IPS-NIHi7 (cell line): ENCODE data around the gene BST2.

ENCODE experiments used
- DNase-seq: peaks from one replicate; pipeline ENCODE4 v3.0.0; 2012; ENCODE audit warnings: mixed read lengths; ENCODE audit errors: extremely low spot score

BST2 gene

DNA sequence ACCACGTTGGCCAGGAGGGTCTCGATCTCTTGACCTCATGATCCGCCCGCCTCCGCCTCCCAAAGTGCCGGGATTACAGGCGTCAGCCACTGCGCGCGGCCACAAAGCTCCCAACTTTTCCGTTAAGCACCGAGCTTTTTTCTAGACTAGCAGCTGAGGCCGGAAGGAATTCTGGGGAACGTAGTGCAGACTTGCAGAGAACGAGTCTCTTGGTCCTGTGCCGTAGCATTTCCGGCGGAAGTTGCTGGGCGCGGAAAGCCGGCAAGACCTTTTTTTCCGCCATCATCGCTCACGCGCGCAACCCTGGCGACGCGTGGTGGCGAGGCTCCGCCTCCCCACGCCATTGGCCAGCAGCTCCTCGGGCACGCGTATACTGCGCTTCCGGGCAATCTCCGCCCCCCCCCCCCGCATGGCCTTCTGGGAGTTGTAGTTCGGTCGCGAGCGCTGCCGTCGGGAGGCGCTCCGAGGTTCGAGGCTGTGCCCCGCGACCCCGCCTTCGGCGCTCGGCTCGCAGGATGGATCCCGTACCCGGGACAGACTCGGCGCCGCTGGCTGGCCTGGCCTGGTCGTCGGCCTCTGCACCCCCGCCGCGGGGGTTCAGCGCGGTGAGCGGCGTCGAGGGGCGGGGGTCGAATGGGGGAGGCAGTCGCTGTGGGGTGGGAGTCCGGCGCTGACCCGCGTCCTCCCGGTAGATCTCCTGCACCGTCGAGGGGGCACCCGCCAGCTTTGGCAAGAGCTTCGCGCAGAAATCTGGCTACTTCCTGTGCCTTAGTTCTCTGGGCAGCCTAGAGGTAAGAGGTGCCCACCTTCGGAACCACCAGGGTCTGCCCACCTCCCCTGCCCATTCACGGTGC is 14.4 kb upstream of the BST2 start, which contains the start of gene MVB12A:
TSS of gene MVB12A (plus strand) at position 427 of the 854 bp plus-strand sequence. CDS start at position 516, 89 bp downstream.
- DNase-seq: peak; percentile 97

- no peak for DNase-seq
These were observed 13.8 kb upstream of the BST2 start for GRCh38 chr19:17419154-17419620.

GRCh38 chr19:17418710-17419109 is 13.3 kb upstream of the BST2 start:
- DNase-seq: no peak

DNA sequence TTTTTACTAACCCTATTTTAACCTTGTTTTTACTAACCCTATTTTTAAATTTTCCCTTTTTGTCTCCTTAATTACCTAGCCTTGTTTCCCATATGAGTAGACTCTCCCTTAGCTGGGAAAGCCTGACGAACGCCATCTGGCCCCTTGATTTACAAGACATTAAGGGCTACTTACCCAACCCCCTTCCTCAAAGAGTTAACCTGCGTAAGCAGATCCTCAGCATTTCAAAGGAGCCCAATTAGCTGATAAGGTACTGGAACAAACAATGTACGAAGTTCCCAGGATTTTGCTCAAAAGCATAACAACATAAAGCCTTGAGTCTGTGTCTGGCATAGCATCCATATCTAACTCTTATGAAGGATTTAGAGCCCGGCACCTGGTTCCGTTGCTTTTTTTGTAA is 9.7 kb upstream of the BST2 start:
- DNase-seq: no peak

DNA sequence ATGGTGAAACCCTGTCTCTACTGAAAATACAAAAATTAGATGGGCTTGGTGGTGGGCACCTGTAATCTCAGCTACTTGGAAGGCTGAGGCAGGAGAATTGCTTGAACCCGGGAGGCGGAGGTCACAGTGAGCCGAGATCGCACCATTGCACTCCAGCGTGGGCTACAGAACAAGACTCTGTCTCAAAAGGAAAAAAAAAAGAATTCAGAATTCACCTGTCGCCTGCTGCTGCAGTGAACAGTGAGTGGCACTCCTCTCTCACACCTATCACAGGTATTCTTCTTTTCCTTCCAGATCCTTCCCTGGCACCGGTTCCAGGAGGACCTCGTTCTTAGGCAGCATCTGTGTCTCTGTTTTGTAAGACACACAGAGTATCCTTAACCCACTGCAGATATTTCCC is 8.7 kb upstream of the BST2 start:
- no peak for DNase-seq

- DNase-seq: no peak
These were observed 6.4 kb upstream of the BST2 start for GRCh38 chr19:17411801-17412200.

DNA sequence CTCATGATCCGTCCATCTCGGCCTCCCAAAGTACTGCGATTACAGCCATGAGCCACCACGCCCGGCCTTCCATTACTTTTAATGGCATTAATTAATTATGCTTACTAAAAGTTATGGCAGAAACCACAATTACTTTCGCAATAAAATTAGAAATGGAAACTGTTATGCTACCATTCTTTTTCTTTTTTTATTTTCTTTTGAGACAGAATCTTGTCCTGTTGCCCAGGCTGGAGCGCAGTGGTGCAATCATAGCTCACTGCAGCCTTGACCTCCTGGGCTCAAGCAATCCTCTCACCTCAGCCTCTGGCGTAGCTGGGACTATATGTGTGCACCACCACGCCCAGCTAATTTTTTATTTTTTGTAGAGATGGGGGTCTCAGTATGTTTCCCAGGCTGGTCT is 4.6 kb upstream of the BST2 start:
- no peak for DNase-seq

DNA sequence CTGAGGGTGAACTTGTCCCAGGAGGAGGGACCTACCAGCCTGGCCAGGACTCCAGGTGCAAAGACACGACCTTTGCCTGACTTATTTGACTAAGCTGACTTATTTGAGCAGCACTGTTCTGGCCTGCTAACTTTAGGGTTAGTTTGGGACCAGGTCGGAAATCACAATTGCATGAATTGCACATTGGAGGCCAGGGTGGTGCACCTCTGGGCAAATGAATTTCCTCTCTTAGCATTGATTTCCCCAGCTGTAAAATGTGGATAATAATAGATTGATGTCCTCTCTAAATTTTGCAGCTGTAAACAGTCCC is 1.4 kb upstream of the BST2 start:
- DNase-seq: no peak

DNA sequence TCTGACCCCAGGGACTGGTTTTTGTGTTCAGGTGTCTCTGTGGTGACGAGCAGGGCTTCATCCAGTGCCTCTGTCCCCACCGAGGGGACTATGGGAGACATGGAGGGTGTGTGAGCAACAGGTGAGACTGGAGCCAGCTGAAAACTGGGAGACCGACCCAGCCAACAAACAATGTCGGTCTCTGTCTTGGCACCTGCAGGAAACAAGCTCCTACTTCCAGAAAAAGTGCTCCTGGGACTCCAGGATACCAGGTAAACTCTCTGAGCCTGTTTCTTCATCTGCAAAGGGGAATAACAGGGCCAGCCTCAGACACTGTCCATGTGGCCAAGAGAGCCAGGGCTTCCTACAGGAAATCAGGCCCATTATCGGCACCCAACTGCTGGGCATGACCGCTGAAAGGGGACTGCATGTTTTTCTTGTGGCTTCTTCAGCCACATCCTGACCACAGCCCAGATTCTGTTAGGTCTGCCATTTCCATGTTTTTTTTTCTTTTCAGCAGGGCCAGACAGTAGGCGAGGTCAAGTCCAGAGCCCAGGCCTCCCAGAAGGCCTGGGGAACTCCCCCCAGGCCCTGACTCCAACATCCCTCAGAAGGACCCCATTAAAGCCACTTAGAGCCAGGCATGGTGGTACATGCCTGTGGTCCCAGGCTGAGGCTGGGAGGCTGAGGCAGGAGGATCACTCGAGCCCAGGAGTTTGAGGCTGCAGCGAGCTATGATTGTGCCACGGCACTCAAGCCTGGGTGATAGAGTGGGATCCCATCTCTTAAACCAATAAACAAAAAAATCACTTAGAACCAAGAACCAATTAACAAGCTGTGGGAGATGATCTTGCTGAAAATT is 836 bp upstream of the BST2 start:
- DNase-seq: no peak

- no peak for DNase-seq
These were observed 695 bp downstream of the BST2 start for GRCh38 chr19:17404621-17405249.

GRCh38 chr19:17404015-17404414 is 1.4 kb downstream of the BST2 start:
- DNase-seq: peak; percentile 32

GRCh38 chr19:17402982-17403855 is 2.2 kb downstream of the BST2 start:
- DNase-seq: peak; percentile 95

GRCh38 chr19:17401628-17402027 is 3.8 kb downstream of the BST2 start:
- DNase-seq: no peak

GRCh38 chr19:17398902-17399527 is 6.4 kb downstream of the BST2 start:
- no peak for DNase-seq

DNA sequence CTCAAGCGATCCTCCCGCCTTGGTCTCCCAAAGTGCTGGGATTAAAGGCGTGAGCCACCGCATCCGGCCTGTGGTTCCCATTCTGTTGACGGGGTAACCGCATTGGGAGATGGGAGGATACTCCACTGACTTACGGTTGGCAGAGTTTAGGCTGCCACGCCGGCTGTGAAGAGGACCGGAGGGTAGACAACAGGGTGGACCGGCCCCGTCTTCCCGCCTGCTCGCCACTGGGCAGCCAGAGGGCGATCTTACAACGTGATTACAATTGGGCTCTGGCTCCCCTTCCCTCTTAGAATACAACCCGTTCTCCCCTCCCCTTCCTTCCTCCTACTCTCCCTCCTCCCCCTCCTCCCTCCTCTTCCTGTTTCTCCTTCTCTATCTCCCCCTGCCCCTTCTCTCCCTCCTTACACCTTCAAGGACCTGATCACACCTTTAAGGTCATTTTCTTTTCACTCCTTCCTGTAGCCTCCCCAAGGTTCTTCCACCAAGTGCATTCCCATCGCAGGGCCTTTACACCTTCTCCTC is 10.5 kb downstream of the BST2 start:
- DNase-seq: peak; percentile 83

DNA sequence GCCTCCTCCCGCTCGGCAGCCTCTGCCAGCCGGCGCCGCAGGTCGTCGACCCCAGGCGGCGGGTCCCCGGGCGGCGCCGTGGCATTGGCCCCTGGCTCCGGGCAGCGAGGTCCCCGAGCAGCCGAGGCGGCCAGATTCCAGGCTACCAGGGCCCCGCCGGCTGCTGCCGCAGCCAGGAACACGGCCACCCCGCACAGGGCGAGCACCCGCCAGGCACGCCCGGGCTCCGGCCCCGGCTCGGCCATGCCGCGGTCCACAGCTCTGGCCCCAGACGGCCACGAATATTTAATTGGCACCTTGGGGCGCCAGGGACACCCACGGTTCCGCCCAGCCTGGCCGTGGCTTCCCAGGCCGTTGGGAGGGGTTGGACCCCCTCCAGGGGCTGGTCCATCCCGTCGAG is 11.5 kb downstream of the BST2 start, which contains the start of gene CCDC194:
TSS of gene CCDC194 (minus strand) at position 283 of the 400 bp plus-strand sequence. CDS start at position 245, 38 bp downstream.
- DNase-seq: no peak

DNA sequence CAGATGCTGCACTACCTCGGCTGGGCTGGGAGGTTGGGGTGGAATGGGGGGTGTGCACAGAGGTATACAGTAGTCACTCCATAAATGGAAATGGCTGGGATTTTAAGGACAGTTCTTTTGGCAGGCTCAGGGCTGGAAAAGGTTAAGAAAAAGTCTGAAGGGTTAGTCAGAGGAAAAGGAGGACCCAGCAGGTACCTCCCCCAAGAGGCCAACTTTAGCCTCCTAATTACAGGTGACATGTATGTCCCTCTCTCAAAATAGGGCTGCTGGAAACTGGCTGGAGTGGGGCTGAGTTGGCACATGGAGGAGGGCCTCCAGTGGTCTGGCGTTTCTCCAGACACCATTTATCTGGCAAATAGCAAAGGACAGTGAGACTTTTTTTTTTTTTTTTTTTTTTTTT is 12.4 kb downstream of the BST2 start:
- no peak for DNase-seq

- DNase-seq: no peak
These were observed 13.9 kb downstream of the BST2 start for GRCh38 chr19:17391371-17392151.

- DNase-seq: peak; percentile 96
These were observed 14.6 kb downstream of the BST2 start for GRCh38 chr19:17390665-17391370.
